Brain microvascular endothelial cell (primary cell): Measurements from ENCODE around the gene LYST.
A peak's percentile ranks its signal among the peaks of the same experiment; 100 is the strongest.

Experiments used
- DNase-seq: peaks from one replicate; pipeline ENCODE4 v3.0.0-alpha.2; 2020
- H3K27ac ChIP-seq: fragments of 250-450 bp; sonication (Bioruptor Pico); 2 replicates; pipeline ENCODE4 v1.5.1; 2020; ENCODE audit warnings: mild to moderate bottlenecking, moderate library complexity
- H3K27me3 ChIP-seq: fragments of 250-450 bp; sonication (Bioruptor Pico); replicated peaks from 2 replicates; pipeline ENCODE4 v1.5.1; 2020; ENCODE audit warnings: mild to moderate bottlenecking
- H3K36me3 ChIP-seq: fragments of 250-450 bp; sonication (Bioruptor Pico); replicated peaks from 2 replicates; pipeline ENCODE4 v1.5.1; 2020; ENCODE audit warnings: mild to moderate bottlenecking
- H3K4me3 ChIP-seq: 2 replicates; pipeline ENCODE4 v1.5.1; 2011; ENCODE audit warnings: low read depth, mild to moderate bottlenecking, control low read depth, low read length, moderate library complexity
- in situ Hi-C: cut with HindIII; loops from 2 replicates; pipeline ENCODE4 v1.10.0; 2017; ENCODE audit warnings: low sequenced_read_pairs, low pct_ligation_motif_present
- TF ChIP-seq, protein P1 (sequence below): IDR thresholded peaks from 2 replicates; pipeline ENCODE4 v1.5.1; 2011; ENCODE audit warnings: low read depth, mild to moderate bottlenecking, moderate library complexity, low read length, control low read depth, inconsistent platforms; ENCODE audit errors: missing control alignments

Gene LYST

DNA sequence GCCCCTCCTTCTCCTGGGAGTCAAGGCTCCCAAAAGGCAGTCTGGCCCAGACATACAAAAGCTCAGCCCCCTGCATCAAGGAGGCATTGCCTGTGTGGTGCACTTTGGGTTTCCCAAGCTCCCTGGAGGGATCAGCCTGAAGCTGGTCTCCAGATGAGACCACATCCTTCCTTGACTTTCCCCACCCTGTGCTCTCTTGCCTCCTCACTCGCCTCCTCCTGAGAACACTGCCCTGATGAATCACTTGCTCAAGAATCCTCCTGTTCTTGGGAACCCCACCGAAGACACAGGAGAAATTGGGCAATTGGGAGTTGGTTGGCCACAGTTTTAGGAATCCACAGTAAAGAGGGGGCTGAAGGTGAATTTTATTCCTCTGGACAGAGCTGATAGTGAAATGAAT is 34.8 kb upstream of the LYST start:
- in situ Hi-C loops = no loop called here
- TF ChIP-seq, protein P1, sequence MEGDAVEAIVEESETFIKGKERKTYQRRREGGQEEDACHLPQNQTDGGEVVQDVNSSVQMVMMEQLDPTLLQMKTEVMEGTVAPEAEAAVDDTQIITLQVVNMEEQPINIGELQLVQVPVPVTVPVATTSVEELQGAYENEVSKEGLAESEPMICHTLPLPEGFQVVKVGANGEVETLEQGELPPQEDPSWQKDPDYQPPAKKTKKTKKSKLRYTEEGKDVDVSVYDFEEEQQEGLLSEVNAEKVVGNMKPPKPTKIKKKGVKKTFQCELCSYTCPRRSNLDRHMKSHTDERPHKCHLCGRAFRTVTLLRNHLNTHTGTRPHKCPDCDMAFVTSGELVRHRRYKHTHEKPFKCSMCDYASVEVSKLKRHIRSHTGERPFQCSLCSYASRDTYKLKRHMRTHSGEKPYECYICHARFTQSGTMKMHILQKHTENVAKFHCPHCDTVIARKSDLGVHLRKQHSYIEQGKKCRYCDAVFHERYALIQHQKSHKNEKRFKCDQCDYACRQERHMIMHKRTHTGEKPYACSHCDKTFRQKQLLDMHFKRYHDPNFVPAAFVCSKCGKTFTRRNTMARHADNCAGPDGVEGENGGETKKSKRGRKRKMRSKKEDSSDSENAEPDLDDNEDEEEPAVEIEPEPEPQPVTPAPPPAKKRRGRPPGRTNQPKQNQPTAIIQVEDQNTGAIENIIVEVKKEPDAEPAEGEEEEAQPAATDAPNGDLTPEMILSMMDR = no peak
- Histone ChIP-seq H3K27me3 (no peaks in the 10 kb centered on the region), H3K36me3 (no peaks in the 10 kb centered on the region), H3K4me3 (no peak overlapping the region), H3K27ac (peak overlapping the region; percentile 4)
- DNase-seq = peak; percentile 45

DNA sequence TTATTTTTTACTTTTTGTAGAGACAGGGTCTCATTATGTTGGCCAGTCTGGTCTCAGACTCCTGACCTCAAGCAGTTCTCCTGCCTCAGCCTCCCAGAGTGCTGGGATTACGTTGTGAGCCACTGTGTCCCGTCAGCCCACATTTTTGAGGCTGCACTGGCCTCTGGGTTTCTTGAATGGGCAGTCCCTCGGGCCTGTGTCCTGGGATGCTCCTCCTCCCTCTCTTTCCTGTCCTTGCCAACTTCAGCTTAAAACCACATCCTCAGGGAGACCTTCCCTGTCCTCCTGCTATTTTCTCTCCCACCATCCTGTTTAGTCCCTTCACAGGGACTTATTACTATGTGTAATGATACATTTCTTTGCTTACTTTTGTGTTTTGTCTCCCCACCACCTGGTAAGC is 31.4 kb upstream of the LYST start:
- Histone ChIP-seq H3K27me3 (no peaks in the 10 kb centered on the region), H3K36me3 (no peaks in the 10 kb centered on the region), H3K27ac (no peak overlapping the region), H3K4me3 (no peak overlapping the region)
- in situ Hi-C loops = no loop called here
- TF ChIP-seq, protein P1 = no peak
- no peak for DNase-seq

DNA sequence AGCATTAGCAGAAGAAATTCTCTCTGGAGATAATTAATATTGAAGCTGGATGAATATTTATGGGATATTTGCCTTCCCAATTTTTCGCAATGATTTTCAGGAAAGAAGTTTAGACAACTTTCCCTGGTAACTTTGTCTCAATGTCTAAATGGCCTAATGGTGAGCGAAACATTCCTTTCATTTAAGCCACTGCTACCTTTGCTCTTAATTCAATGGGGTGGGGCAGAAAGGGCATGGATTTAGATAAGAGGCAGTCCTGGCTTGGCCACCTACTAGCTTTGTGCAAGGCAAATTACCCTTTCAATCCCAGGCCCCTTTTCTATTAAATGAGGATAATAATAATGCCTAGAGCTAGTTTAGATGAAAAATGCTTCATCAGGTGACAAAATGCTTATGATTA is 27.1 kb upstream of the LYST start:
- Histone ChIP-seq H3K27me3 (no peaks in the 10 kb centered on the region), H3K36me3 (no peaks in the 10 kb centered on the region), H3K4me3 (no peak overlapping the region), H3K27ac (no peak overlapping the region)
- in situ Hi-C loops = no loop called here
- no peak for DNase-seq
- TF ChIP-seq, protein P1 = no peak

DNA sequence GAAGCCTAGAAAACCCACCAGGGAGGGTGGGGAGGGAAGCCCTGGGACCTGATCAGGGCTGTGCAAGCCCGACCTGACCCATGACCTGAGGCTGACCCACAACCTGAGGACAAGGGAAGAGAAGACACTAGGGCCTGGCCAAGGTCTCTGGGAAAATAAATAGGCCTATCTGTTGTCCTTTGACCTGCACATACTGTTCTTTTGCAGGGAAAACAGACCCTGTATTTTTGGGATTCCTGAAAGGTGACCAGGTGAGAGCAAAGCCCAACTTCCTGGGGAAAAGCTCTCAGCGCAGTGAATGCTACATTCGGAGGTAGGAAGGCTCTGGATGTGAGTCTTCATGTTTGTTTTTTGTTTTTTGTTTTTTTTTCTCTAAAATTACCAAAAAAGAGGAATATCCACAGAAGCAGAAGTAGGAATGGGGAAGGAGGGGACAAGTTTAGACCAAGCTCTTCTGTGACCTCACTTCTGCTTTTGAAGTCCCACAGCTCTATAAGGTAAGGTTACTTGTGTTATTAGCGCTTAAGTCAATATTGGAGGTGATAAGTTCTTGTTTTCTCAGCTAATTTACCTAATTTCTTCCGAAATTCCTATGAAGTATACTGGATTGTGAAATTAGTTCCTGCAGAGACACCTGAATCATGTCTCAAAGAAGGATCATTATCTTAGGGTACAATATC is 26.2 kb upstream of the LYST start:
- Histone ChIP-seq H3K27ac (no peak overlapping the region), H3K4me3 (no peak overlapping the region), H3K27me3 (no peaks in the 10 kb centered on the region), H3K36me3 (no peaks in the 10 kb centered on the region)
- TF ChIP-seq, protein P1 = no peak
- in situ Hi-C loops = no loop called here
- DNase-seq = no peak

DNA sequence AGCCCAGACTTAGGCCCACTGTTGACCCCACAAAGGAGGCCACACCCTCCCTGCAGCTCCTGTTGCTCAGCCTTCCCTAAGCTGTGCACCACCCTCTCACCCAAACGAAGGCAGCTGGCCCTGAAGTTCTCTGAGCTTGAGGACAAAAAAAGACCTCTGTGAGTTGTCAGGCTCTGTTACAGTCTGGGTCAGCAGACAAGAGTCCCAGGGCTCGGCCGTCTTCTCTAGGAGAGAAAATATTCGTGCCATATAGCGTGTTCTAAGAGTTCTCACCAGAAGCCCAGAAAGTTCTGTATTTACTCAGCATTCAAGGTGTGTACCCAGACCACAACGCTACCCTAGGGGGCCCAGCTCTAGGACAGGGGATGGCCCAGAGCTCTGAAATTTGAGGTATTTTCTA is 25.5 kb upstream of the LYST start:
- TF ChIP-seq, protein P1 = no peak
- in situ Hi-C loops = no loop called here
- no peak for DNase-seq

DNA sequence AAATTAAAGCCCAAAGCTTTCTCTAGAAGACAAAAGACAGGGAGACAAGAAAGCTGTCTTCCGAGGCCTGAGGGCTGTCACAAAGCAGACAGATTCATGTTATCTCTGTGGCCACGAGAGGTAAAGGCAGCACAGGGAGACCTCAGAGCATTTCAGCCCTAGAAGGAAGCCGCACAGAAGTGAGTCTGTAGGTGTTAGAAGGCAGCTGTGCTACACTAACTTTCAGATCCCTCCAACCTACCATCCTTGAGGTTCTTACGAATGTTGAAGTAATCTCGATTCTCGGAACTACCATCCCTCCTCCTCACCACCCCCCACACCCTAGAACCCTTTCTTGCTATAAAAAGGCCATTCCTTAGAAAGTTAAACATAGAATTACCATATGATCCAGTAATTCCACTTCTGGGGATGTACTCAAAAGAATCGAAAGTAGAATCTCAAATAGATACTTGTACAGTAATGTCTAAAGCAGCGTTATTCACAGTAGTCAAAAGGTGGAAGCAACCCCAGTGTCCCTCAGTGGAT is 21.5 kb upstream of the LYST start:
- in situ Hi-C loops = no loop called here
- H3K27me3 ChIP-seq = no peaks in the 10 kb centered on the region
- TF ChIP-seq, protein P1 = no peak
- no peak overlapping the region for H3K4me3 ChIP-seq
- no peaks in the 10 kb centered on the region for H3K36me3 ChIP-seq
- DNase-seq = no peak
- no peak overlapping the region for H3K27ac ChIP-seq

More for the DNA sequence above, 25.5 kb upstream of the LYST start:
- H3K36me3 ChIP-seq = no peaks in the 10 kb centered on the region
- no peak overlapping the region for H3K27ac ChIP-seq
- H3K4me3 ChIP-seq = no peak overlapping the region
- no peaks in the 10 kb centered on the region for H3K27me3 ChIP-seq
